OCI-LY7 (cell line): ENCODE measurements around the gene PTGIR. TPM values are rescaled to one million over a fixed set of nuclear protein-coding genes. Genes with fewer than 3 reads are reported as not detected.

Experiments
- BruUV-seq: library from RNA; stranded (reverse); fragments of 400-500 nt; replicated peaks from 2 replicates; lab custom pipeline; 2021; lab: Mats Ljungman, UMichigan
- CTCF ChIA-PET: fragments of 300-600 bp; sonication (Branson Sonifier 250); formaldehyde crosslinking; loops from one replicate; lab custom pipeline; 2022; ENCODE audit warnings: antibody characterized with exemption; ENCODE audit not compliant: unreplicated experiment; lab: Charles Lee
- POLR2A ChIA-PET: fragments of 300-600 bp; sonication (Branson Sonifier 250); formaldehyde crosslinking; loops from one replicate; lab custom pipeline; 2022; ENCODE audit warnings: antibody characterized with exemption; lab: Charles Lee
- DNase-seq: peaks from one replicate; pipeline ENCODE4 v3.0.0-alpha.2; 2015; ENCODE audit warnings: low spot score
- H2AFZ ChIP-seq: fragments of 200-600 bp; sonication (generic), shearing (Covaris generic); 2 replicates; pipeline ENCODE4 v1.6.1; 2014; ENCODE audit warnings: mild to moderate bottlenecking, antibody characterized with exemption, low read length, moderate library complexity
- H3K27ac ChIP-seq: fragments of 200-600 bp; sonication (generic); 2 replicates; pipeline ENCODE4 v1.5.1; 2014; ENCODE audit warnings: mixed run types, low read depth, mild to moderate bottlenecking, moderate library complexity, low read length, inconsistent platforms; ENCODE audit not compliant: poor library complexity, severe bottlenecking
- H3K36me3 ChIP-seq: fragments of 200-600 bp; sonication (generic); 2 replicates; pipeline ENCODE4 v1.6.1; 2014; ENCODE audit warnings: mild to moderate bottlenecking, antibody characterized with exemption, low read length, moderate library complexity, mixed read lengths; ENCODE audit not compliant: insufficient read depth
- H3K4me1 ChIP-seq: fragments of 200-600 bp; sonication (generic); 2 replicates; pipeline ENCODE4 v1.5.1; 2014; ENCODE audit warnings: mild to moderate bottlenecking, low read length; ENCODE audit not compliant: insufficient read depth, poor library complexity, severe bottlenecking
- H3K4me2 ChIP-seq: fragments of 200-600 bp; sonication (generic); 2 replicates; pipeline ENCODE4 v1.6.1; 2014; ENCODE audit warnings: mild to moderate bottlenecking, low read length
- H3K4me3 ChIP-seq: fragments of 200-600 bp; sonication (generic); 2 replicates; pipeline ENCODE4 v1.5.1; 2014; ENCODE audit warnings: mild to moderate bottlenecking, low read depth, low read length; ENCODE audit not compliant: poor library complexity, severe bottlenecking
- H3K79me2 ChIP-seq: fragments of 200-600 bp; sonication (generic); 2 replicates; pipeline ENCODE4 v1.6.1; 2016; ENCODE audit warnings: low read depth, mild to moderate bottlenecking, low read length, moderate library complexity, mixed read lengths; ENCODE audit not compliant: insufficient read depth
- H3K9me2 ChIP-seq: fragments of 200-600 bp; sonication (generic); 2 replicates; pipeline ENCODE4 v1.6.1; 2016; ENCODE audit warnings: mild to moderate bottlenecking, low read length, mixed read lengths; ENCODE audit not compliant: insufficient read depth
- H3K9me3 ChIP-seq: fragments of 200-600 bp; sonication (generic); 2 replicates; pipeline ENCODE4 v1.6.1; 2014; ENCODE audit warnings: mild to moderate bottlenecking, mixed run types, low read length, mixed read lengths
- H4K20me1 ChIP-seq: fragments of 200-600 bp; sonication (generic); 2 replicates; pipeline ENCODE4 v1.6.1; 2014; ENCODE audit warnings: mild to moderate bottlenecking, antibody characterized with exemption, low read length, moderate library complexity, mixed read lengths; ENCODE audit not compliant: insufficient read depth
- CTCF ChIP-seq: fragments of 200-600 bp; sonication (generic); conservative IDR thresholded peaks from 2 replicates; pipeline ENCODE4 v1.5.1; 2014; ENCODE audit warnings: mild to moderate bottlenecking, antibody characterized with exemption, low read length, moderate library complexity, mixed read lengths
- EZH2phosphoT487 ChIP-seq: fragments of 200-600 bp; sonication (generic); IDR thresholded peaks from 2 replicates; pipeline ENCODE4 v1.6.1; 2018; ENCODE audit warnings: low read depth, borderline replicate concordance, mild to moderate bottlenecking, mixed run types, antibody characterized with exemption, low read length, moderate library complexity, mixed read lengths
- intact Hi-C: fragments of 100-400 bp; cut with micrococcal nuclease; formaldehyde crosslinking; loops from one replicate; pipeline ENCODE4 v1.10.0; 2022; ENCODE audit not compliant: unreplicated experiment
- total RNA-seq, 2 experiments: library from RNA; depleted of rRNA in 1 of 2; stranded (reverse); fragments of >200 nt in 1 of 2; shearing (Covaris generic) in 1 of 2; gene quantifications; 2 replicates each; pipeline ENCODE4 v1.2.3, GENCODE V29; 2014 to 2022

PTGIR gene
- total RNA-seq, 2 experiments from 2014 or later = 0.25 TPM; not detected in 1

- H3K4me1 ChIP-seq = no peaks in the 10 kb centered on the region
- no peak overlapping the region for H2AFZ ChIP-seq
- no peak overlapping the region for H3K4me2 ChIP-seq
- H3K4me3 ChIP-seq = no peak overlapping the region
- H3K79me2 ChIP-seq = no peaks in the 10 kb centered on the region
- intact Hi-C loops = no loop called here
- POLR2A ChIA-PET = no interaction called here
- H3K27ac ChIP-seq = no peak overlapping the region
- TF ChIP-seq CTCF (no peak), EZH2phosphoT487 (no peak)
- no peaks in the 10 kb centered on the region for H3K9me3 ChIP-seq
- no peak for DNase-seq
- H3K9me2 ChIP-seq = no peaks in the 10 kb centered on the region
- no peaks in the 10 kb centered on the region for H4K20me1 ChIP-seq
- CTCF ChIA-PET = no interaction called here
- H3K36me3 ChIP-seq = peaks cover 28% of the 10 kb centered on the region
- no TSS peak for BruUV-seq
Measured at GRCh38 chr19:46668662-46669061, 43.8 kb upstream of the PTGIR start.

GRCh38 chr19:46665072-46665471 lies 40.2 kb upstream of the PTGIR start:
- intact Hi-C loops = no loop called here
- no peaks in the 10 kb centered on the region for H3K9me3 ChIP-seq
- DNase-seq = no peak
- no TSS peak for BruUV-seq
- H2AFZ ChIP-seq = no peak overlapping the region
- no peak overlapping the region for H3K4me2 ChIP-seq
- H3K4me1 ChIP-seq = peaks cover 17% of the 10 kb centered on the region
- POLR2A ChIA-PET = no interaction called here
- no peak for TF ChIP-seq CTCF
- TF ChIP-seq EZH2phosphoT487 = no peak
- CTCF ChIA-PET = no interaction called here
- H3K36me3 ChIP-seq = no peaks in the 10 kb centered on the region
- H3K79me2 ChIP-seq = no peaks in the 10 kb centered on the region
- H3K27ac ChIP-seq = no peak overlapping the region
- no peak overlapping the region for H3K4me3 ChIP-seq
- H3K9me2 ChIP-seq = no peaks in the 10 kb centered on the region
- 0 out of 2 replicates have a peak, but pooled peaks cover 3% of the 10 kb centered on the region for H4K20me1 ChIP-seq

GRCh38 chr19:46661735-46662592 lies 37.1 kb upstream of the PTGIR start:
- ChIA-PET POLR2A (interaction anchor here (0.7 to 1.0 kb wide), 4 partner anchors 28 to 50 kb away, joined by 3 read pairs; no protein-coding TSS in a partner anchor), CTCF (interaction anchor here (1.6 to 2.2 kb wide), 4 partner anchors 25 to 50 kb away, joined by 6 to 11 read pairs (median 9); partner anchors contain the start of gene GNG8)
- H3K4me3 ChIP-seq = peak overlapping the region; percentile 64
- no peaks in the 10 kb centered on the region for H3K9me3 ChIP-seq
- H3K4me2 ChIP-seq = peak overlapping the region; percentile 91
- intact Hi-C loops = loop anchor here (1.0 kb wide), 3 partner anchors 28 to 133 kb away; no protein-coding TSS in a partner anchor
- H3K4me1 ChIP-seq = peaks cover 29% of the 10 kb centered on the region
- H3K9me2 ChIP-seq = no peaks in the 10 kb centered on the region
- peak overlapping the region; percentile 67; the same call in 1 of the 2 replicates for H2AFZ ChIP-seq
- DNase-seq = peak; percentile 85
- TF ChIP-seq EZH2phosphoT487 (no peak), CTCF (peak; percentile 98)
- no peaks in the 10 kb centered on the region for H3K79me2 ChIP-seq
- BruUV-seq = no TSS peak
- H3K36me3 ChIP-seq = no peaks in the 10 kb centered on the region
- H4K20me1 ChIP-seq = 0 out of 2 replicates have a peak, but pooled peaks cover 3% of the 10 kb centered on the region
- peak overlapping the region; percentile 46 for H3K27ac ChIP-seq
